H9 (cell line): ENCODE data around the gene HMCES. TPM values are rescaled to one million over a fixed set of nuclear protein-coding genes. Genes with fewer than 3 reads are reported as not detected.

Experiments
- DNase-seq: peaks from one replicate; pipeline ENCODE4 v3.0.0-alpha.2; 2017
- H2AFZ ChIP-seq: one replicate; pipeline ENCODE4 v1.6.1; 2013; ENCODE audit warnings: mild to moderate bottlenecking, low read length, control low read depth, moderate library complexity
- H2AK5ac ChIP-seq: 2 replicates; pipeline ENCODE4 v1.6.1; 2013; ENCODE audit warnings: low read length, control low read depth, mixed read lengths; ENCODE audit not compliant: insufficient read length
- H2BK120ac ChIP-seq: one replicate; pipeline ENCODE4 v1.6.1; 2013; ENCODE audit warnings: low read depth, mild to moderate bottlenecking, low read length, control low read depth, inconsistent platforms; ENCODE audit not compliant: poor library complexity, severe bottlenecking
- H2BK12ac ChIP-seq: 2 replicates; pipeline ENCODE4 v1.6.1; 2013; ENCODE audit warnings: low read length, control low read depth, mixed read lengths, low read depth; ENCODE audit not compliant: insufficient read length
- H2BK15ac ChIP-seq: 2 replicates; pipeline ENCODE4 v1.6.1; 2013; ENCODE audit warnings: low read depth, low read length, control low read depth
- H2BK20ac ChIP-seq: one replicate; pipeline ENCODE4 v1.6.1; 2013; ENCODE audit warnings: low read depth, mild to moderate bottlenecking, low read length, control low read depth, inconsistent platforms; ENCODE audit not compliant: poor library complexity, severe bottlenecking
- H2BK5ac ChIP-seq: 2 replicates; pipeline ENCODE4 v1.6.1; 2013; ENCODE audit warnings: low read length, control low read depth, mixed read lengths; ENCODE audit not compliant: insufficient read length
- H3K14ac ChIP-seq: 2 replicates; pipeline ENCODE4 v1.6.1; 2013; ENCODE audit warnings: low read length, control low read depth; ENCODE audit not compliant: insufficient read depth
- H3K18ac ChIP-seq: 2 replicates; pipeline ENCODE4 v1.6.1; 2013; ENCODE audit warnings: low read depth, mild to moderate bottlenecking, mixed read lengths, low read length, control low read depth; ENCODE audit not compliant: insufficient read length
- H3K23ac ChIP-seq: 2 replicates; pipeline ENCODE4 v1.6.1; 2013; ENCODE audit warnings: low read length, control low read depth, mixed read lengths, low read depth; ENCODE audit not compliant: insufficient read length
- H3K23me2 ChIP-seq: 2 replicates; pipeline ENCODE4 v1.6.1; 2013; ENCODE audit warnings: low read depth, mild to moderate bottlenecking, mixed read lengths, low read length, control low read depth; ENCODE audit not compliant: insufficient read length, poor library complexity, severe bottlenecking
- H3K27ac ChIP-seq: 2 replicates; pipeline ENCODE4 v1.5.1; 2013; ENCODE audit warnings: low read length, control low read depth, mixed read lengths, low read depth; ENCODE audit not compliant: insufficient read length
- H3K27me3 ChIP-seq: 2 replicates; pipeline ENCODE4 v1.6.1; 2013; ENCODE audit warnings: low read length, control low read depth, inconsistent platforms; ENCODE audit not compliant: insufficient read depth
- H3K4ac ChIP-seq: 2 replicates; pipeline ENCODE4 v1.6.1; 2013; ENCODE audit warnings: low read depth, mild to moderate bottlenecking, control low read depth, inconsistent platforms, low read length, moderate library complexity
- H3K4me1 ChIP-seq: 2 replicates; pipeline ENCODE4 v1.6.1; 2013; ENCODE audit warnings: low read length, control low read depth, inconsistent platforms; ENCODE audit not compliant: insufficient read depth
- H3K4me2 ChIP-seq: 2 replicates; pipeline ENCODE4 v1.6.1; 2013; ENCODE audit warnings: low read length, control low read depth, mixed read lengths; ENCODE audit not compliant: insufficient read length, insufficient read depth
- H3K56ac ChIP-seq: 2 replicates; pipeline ENCODE4 v1.6.1; 2013; ENCODE audit warnings: low read depth, mild to moderate bottlenecking, mixed read lengths, low read length, control low read depth; ENCODE audit not compliant: insufficient read length
- H3K79me1 ChIP-seq: 2 replicates; pipeline ENCODE4 v1.6.1; 2013; ENCODE audit warnings: low read depth, mild to moderate bottlenecking, moderate library complexity, low read length, control low read depth, inconsistent platforms; ENCODE audit not compliant: insufficient read depth, poor library complexity, severe bottlenecking
- H3K79me2 ChIP-seq: 2 replicates; pipeline ENCODE4 v1.6.1; 2013; ENCODE audit warnings: low read length, control low read depth, inconsistent platforms; ENCODE audit not compliant: insufficient read depth
- H3K9ac ChIP-seq: 2 replicates; pipeline ENCODE4 v1.6.1; 2013; ENCODE audit warnings: low read length, control low read depth, mixed read lengths; ENCODE audit not compliant: insufficient read length; ENCODE audit errors: extremely low read depth
- H3K9me3 ChIP-seq: one replicate; pipeline ENCODE4 v1.6.1; 2013; ENCODE audit warnings: low read depth, low read length, inconsistent platforms; ENCODE audit not compliant: control insufficient read depth
- H3T11ph ChIP-seq: one replicate; pipeline ENCODE4 v1.6.1; 2013; ENCODE audit warnings: mild to moderate bottlenecking, low read length, control low read depth, inconsistent platforms
- H4K20me1 ChIP-seq: one replicate; pipeline ENCODE4 v1.6.1; 2013; ENCODE audit not compliant: control insufficient read depth, insufficient read length, insufficient read depth
- H4K5ac ChIP-seq: 2 replicates; pipeline ENCODE4 v1.6.1; 2013; ENCODE audit warnings: low read depth, mild to moderate bottlenecking, mixed read lengths, low read length, control low read depth; ENCODE audit not compliant: insufficient read length
- H4K8ac ChIP-seq: replicated peaks from 2 replicates; pipeline ENCODE4 v1.6.1; 2013; ENCODE audit warnings: low read length, control low read depth, mixed read lengths, low read depth; ENCODE audit not compliant: insufficient read length
- H4K91ac ChIP-seq: 2 replicates; pipeline ENCODE4 v1.6.1; 2013; ENCODE audit warnings: low read depth, mild to moderate bottlenecking, moderate library complexity, mixed read lengths, low read length, control low read depth; ENCODE audit not compliant: insufficient read length
- H3K27ac Mint-ChIP-seq, 3 experiments: 2 replicates in 2 of 3; 3 replicates in 1 of 3; pipeline ENCODE4 v1.8.0; 2020 to 2021; ENCODE audit warnings: mixed read lengths in 3 of 3, mild to moderate bottlenecking in 1 of 3, moderate library complexity in 1 of 3
- H3K27me3 Mint-ChIP-seq: 2 replicates; pipeline ENCODE4 v1.8.0; 2021; ENCODE audit warnings: low read depth, mild to moderate bottlenecking, moderate library complexity, mixed read lengths
- H3K36me3 Mint-ChIP-seq, 3 experiments: 2 replicates in 2 of 3; 3 replicates in 1 of 3; pipeline ENCODE4 v1.8.0; 2020 to 2021; ENCODE audit warnings: low read depth in 3 of 3, mixed read lengths in 3 of 3; ENCODE audit not compliant: insufficient read depth in 1 of 3
- H3K4me1 Mint-ChIP-seq, 2 experiments: 2 replicates each; pipeline ENCODE4 v1.8.0; 2020; ENCODE audit warnings: mixed read lengths in 2 of 2
- H3K4me3 Mint-ChIP-seq, 2 experiments: 2 replicates in 1 of 2; 3 replicates in 1 of 2; pipeline ENCODE4 v1.8.0; 2020 to 2021; ENCODE audit warnings: mild to moderate bottlenecking in 2 of 2, mixed read lengths in 2 of 2, moderate library complexity in 1 of 2
- H3K9me3 Mint-ChIP-seq, 2 experiments: 2 replicates in 1 of 2; 3 replicates in 1 of 2; pipeline ENCODE4 v1.8.0; 2020; ENCODE audit warnings: mild to moderate bottlenecking in 2 of 2, mixed read lengths in 2 of 2, moderate library complexity in 1 of 2
- CTCF ChIP-seq: fragments of 200-600 bp; sonication (generic); conservative IDR thresholded peaks from 3 replicates; pipeline ENCODE4 v1.8.0; 2021; ENCODE audit warnings: antibody characterized with exemption, mild to moderate bottlenecking
- WGBS: extraction: QIAGEN DNeasy Blood & Tissue Kit; methylation state at CpG from one replicate; pipeline ENCODE4 v1.1.7; 2013; ENCODE audit warnings: missing lambda C conversion rate, low lambda C conversion rate, mixed read lengths; ENCODE audit not compliant: insufficient read length; ENCODE audit errors: extremely low coverage; 5-methylcytosine and 5-hydroxymethylcytosine counted together
- total RNA-seq: library from RNA; stranded (reverse); gene quantifications from 2 replicates; pipeline ENCODE4 v1.2.1, GENCODE V29; 2021

The HMCES gene
- total RNA-seq, 1 experiment from 2014 or later: 52.4 TPM

DNA sequence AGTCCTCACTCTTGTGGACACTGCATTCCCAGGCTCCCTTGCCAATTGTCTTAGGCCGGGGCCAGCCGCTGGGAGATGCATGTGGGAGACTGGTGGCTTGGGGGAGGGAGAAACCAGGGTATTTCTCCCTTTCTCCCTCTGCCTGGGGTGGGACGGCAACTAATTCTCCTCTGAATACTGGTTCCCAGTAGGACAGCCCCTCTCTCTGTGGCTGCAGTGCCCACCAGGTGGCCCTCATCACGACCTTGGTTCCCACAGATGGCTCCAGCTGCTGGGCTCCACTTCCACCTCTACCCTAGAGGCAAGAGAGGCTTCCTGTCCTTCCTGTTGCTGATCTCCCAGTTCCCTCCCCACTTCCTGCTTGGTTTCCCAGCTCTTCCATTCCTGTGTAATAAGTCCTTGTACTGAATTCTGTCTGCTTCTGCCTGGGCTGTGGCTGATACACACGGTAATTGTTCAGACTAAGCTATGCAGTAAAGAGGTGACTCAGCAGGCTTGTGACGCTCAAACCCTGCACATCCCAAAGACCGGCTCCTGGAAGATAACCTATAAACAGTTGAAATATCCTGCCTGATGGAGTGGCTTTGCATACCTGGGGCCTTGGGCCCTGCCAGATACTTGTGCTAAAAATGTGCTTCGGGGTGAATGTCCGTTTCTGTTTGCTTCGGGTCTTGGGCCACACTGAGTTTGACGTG, 49.6 kb upstream of the HMCES start:
- Mint-ChIP-seq H3K27ac (peak overlapping the region; percentile 73 to 92 (median 90)), H3K36me3 (no peaks in the 10 kb centered on the region), H3K4me3 (peak overlapping the region in 1 of 2 experiments; percentile 33; a peak in 3 of 5 replicates), H3K9me3 (no peaks in the 10 kb centered on the region), H3K27me3 (peaks cover 3% of the 10 kb centered on the region), H3K4me1 (peaks cover 20 to 23% of the 10 kb centered on the region in 2 experiments)
- H3K9ac ChIP-seq: no peak overlapping the region
- H3K4me1 ChIP-seq: peaks cover 4% of the 10 kb centered on the region; the same call in 1 of the 2 replicates
- H3K27ac ChIP-seq: peak overlapping the region; percentile 73
- no peak overlapping the region for H2BK5ac ChIP-seq
- no CpG with 5 or more reads among the region's 11 CpGs for WGBS
- H3K27me3 ChIP-seq: no peaks in the 10 kb centered on the region
- no peak overlapping the region for H2AK5ac ChIP-seq
- DNase-seq: peak; percentile 69
- no peaks in the 10 kb centered on the region for H3K9me3 ChIP-seq
- no peaks in the 10 kb centered on the region for H3K79me1 ChIP-seq
- peak; percentile 24; the same call in 2 of the 3 replicates for TF ChIP-seq CTCF
- no peaks in the 10 kb centered on the region for H3K79me2 ChIP-seq
- H4K20me1 ChIP-seq: no peaks in the 10 kb centered on the region
- peak overlapping the region; percentile 40 for H3K4me2 ChIP-seq
- no peaks in the 10 kb centered on the region for H3K23me2 ChIP-seq
- no peak overlapping the region for H3T11ph ChIP-seq
- H3K4ac ChIP-seq: no peak overlapping the region
- peak overlapping the region; percentile 49 for H2AFZ ChIP-seq
- H3K14ac ChIP-seq: peak overlapping the region; percentile 85
- H4K8ac ChIP-seq: no peak overlapping the region
- no peak overlapping the region for H2BK20ac ChIP-seq
- no peak overlapping the region for H2BK120ac ChIP-seq
- no peak overlapping the region for H3K23ac ChIP-seq
- peak overlapping the region; percentile 3 for H2BK12ac ChIP-seq
- peak overlapping the region; percentile 31 for H4K5ac ChIP-seq
- peak overlapping the region; percentile 79 for H3K18ac ChIP-seq
- peak overlapping the region; percentile 20 for H3K56ac ChIP-seq
- no peak overlapping the region for H4K91ac ChIP-seq
- H2BK15ac ChIP-seq: no peak overlapping the region
